HG03520 (cell line): ENCODE results near the gene KRT84.

Experiments
- ATAC-seq: cut with Tn5 transposase; IDR thresholded peaks from one replicate; pipeline ENCODE4 v1.9.1; 2021; ENCODE audit warnings: mild to moderate bottlenecking, moderate library complexity; ENCODE audit not compliant: unreplicated experiment

Gene KRT84

GRCh38 chr12:52362118-52362726, 23.2 kb downstream of the KRT84 start:
- no peak for ATAC-seq

DNA sequence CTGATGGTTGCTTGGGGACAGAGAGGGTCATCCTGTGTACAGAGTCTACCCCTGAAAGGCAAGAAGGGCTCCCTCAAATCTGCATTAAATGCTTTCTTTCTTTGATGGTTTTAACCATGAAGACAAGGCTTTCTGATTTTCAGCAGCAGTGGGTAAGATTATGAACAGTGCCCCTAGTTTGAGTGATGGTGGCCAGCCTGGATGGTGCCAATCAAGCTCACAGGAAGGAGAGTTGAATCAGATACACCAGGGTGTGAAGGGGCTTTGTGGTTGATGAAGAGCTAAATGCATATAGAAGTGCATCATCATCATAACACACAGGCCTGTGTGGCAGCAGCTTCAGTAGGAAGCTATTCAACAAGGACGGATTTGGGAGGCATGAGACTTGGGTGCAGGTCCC, 23.9 kb downstream of the KRT84 start:
- no peak for ATAC-seq

DNA sequence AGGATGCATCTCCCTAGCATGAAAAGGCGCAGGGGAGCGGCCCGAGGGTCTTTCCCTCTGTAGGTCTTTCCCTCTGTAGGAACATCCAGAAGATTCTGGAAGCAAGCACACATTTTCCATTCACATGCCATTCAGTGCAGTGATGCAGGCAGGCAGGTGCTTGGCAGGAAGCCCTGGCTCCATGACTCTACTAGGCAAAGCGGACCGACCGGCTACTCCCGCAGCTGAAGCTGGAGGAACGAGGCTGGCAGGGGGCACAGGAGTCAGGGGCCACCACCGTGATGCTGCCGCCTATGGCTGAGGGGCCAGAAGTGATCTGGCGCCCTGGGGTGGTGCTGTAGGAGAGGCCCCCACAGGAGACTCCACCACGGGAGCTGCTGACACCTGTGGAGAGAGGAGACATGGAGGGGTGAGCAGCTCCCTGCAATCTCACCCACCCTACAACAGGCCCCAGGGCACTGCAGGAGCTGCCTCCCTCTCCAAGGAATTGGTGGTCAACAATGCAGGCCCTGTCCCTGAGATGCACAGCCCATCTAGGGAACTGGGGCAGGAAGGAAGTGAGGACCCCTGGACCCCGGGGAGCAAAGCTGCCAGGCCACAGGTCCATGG, 24.7 kb downstream of the KRT84 start:
- no peak for ATAC-seq

- ATAC-seq, result no peak
These were observed 25.3 kb downstream of the KRT84 start for GRCh38 chr12:52360106-52360662.

DNA sequence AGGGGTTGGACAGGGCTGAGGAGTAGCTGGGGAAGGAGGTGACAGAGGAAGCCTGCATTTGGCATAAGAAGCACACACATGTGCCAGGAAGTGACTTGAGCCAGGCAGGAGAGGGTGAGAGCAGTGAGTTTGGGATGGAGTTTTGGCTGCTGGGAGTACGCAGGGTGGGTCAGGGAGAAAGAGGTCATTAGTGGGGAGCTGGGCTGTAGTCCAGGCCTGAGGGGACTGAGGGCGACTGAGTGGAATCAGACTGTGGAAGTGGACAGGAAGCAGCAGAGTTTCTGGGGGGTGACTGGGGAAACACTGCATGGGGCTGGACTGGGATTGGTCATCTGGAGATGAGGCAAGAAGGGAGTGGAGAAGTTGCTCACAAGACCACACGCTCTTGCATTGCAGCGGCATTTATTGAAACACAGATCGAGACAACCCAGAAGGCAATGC, 25.8 kb downstream of the KRT84 start:
- ATAC-seq, result no peak

DNA sequence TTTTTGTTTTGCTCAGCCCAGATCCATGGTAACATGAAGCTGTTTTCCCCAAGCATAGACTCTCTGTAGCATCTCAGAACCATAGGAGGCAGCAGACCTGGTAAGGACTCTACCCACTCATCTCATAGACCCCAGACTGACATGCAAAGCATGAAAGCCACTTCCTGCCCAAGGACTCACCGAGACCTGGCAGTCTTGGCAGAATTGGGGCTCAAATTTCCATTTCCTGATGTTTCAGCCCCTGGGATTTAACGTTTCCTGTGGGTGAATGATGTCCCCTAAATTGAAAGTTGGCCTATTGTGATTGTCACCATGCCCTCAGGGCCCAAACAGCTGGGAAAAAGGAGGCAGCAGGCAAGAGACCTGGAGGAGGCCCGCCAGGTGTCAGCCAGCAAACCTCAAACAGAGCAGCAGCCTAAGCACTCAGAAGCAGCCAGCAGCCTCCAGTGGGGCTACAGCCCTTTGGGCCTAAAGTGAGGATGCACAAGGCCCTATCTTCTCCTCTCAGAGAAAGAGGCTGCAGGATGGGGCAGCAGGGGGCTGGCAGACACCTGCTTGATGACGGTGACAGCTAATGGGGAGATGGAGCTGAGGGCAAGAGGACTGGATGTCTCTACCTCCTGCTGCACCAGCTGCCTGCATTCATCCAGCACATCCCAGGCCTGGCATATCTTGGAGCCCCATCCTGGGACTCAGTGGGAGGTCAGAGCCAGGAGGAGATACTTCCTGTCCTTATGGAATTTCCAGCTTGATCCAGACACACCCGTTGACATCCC, 26.7 kb downstream of the KRT84 start:
- ATAC-seq, result peak; percentile 91

DNA sequence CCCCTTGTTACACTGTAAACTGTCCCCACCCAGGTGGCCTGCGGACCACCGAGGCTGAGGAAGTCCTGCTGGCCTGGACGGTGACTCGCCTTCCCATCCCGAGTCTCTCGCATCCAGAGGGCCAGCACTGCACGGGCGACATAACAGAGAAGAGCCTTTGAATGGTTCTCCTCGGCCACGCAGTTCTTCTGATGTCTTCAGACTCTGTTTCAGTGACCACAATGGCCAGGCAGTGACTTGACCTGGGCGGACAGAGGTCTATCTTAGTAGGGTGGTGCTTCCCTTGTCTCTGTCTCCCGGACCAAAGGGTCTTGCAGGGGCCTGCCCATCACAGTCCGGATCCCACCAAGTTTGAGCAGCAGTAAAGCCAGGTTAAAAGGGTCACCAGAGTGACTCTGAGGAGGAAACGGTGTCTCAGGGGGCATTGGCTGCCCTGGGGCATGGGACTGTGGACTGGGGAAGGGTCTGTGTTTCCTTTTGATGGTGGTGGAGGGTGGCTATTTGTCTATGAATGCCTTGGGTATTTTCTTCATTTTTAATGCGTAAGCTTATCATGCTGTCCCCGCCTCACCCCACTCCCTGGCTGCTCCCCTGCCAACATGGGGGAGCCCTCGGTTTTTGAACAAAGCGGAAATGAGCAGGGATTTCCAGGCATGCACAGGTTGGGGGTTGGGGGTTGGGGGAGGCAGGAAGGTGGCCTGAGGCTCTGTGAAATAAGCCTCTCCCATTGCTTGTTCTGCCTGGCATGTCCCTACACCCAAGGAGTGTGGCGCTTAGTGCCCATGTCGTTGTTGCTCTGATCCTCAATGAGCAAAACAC, 28.5 kb downstream of the KRT84 start:
- ATAC-seq, result no peak

GRCh38 chr12:52356031-52356761, 29.3 kb downstream of the KRT84 start:
- ATAC-seq, result no peak

- no peak for ATAC-seq
These were observed 30.3 kb downstream of the KRT84 start for GRCh38 chr12:52355176-52355575.

DNA sequence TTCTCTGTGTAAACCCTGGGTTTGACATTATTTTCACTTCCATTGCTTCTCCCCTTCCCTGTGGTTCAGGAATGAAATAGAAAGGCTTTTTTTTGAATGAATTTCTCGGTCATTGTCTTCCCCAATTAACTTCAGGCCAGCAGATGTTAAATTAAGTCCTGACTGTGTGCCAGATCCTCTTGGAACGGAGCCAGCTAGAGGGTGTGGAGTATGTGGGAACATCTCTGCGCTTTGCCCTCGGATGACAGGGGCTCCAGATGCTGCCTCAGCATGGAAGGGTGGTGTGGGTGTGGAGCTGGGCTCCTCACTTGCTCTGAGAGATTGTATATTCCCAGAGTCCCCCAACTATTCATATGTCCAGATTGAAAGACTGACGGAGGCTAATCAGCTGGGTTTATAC, 31.3 kb downstream of the KRT84 start:
- no peak for ATAC-seq

DNA sequence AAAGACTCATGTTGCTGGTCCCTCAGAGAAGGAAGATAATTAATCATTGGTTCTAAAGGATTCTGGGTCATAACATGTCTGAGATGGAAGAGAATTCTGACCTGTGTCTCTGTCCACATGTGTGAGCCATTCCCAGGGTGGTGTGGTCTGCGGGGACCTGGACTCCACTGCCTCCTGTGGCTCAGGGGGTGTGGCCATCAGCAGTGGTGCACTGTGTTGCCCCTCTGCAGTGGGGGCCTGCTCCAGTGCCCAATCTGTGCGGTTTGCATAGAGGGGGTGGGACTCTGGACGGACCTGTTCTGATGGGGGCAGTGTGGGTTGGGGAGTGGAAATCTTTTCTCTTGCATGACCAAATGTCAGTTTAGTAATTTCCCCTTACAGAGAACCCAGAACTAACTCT, 31.7 kb downstream of the KRT84 start:
- no peak for ATAC-seq

- ATAC-seq, result no peak
These were observed 32.5 kb downstream of the KRT84 start for GRCh38 chr12:52352951-52353350.

DNA sequence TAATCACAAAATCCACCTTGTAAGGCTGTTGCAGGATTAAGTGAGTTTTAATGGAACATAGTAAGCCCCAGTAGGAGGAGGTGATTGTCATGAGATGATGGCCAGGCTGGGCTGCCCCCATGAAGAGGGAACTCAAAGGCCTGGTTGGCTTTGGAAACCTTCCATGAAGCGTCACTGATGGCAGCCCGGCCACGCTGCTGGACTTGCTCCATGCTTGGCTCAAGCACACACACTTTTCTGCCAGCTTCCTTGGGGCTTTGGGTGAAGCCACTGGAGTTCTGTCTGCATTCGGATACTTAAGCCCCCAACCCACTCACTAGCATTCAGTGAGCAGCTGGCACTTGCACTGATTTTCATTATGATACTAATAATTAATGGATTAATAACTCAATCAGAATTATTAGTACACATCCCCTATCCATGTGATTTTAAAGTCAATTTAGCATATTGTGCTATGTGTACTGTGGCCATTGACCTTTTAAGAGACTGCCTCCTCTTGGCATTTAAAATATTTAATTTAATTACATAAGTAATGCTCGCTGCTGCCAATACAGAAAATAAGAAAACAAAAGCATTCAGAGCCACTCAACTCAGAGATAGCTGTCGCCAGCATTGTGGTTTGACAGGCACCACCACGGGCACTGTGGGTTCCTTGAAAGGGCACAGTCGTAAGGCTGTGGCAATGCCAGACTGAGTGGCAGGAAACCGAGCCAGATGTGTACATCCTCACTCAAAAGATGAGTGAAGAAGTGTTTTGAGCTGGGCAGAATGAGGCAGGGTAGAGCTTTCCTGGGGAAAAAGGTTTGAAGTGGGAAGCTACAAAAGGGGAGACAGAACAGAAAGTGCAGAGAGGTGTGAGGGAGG, 34.0 kb downstream of the KRT84 start:
- ATAC-seq, result no peak

- ATAC-seq, result no peak
These were observed 34.7 kb downstream of the KRT84 start for GRCh38 chr12:52350786-52351185.

- no peak for ATAC-seq
These were observed 35.3 kb downstream of the KRT84 start for GRCh38 chr12:52350021-52350620.

DNA sequence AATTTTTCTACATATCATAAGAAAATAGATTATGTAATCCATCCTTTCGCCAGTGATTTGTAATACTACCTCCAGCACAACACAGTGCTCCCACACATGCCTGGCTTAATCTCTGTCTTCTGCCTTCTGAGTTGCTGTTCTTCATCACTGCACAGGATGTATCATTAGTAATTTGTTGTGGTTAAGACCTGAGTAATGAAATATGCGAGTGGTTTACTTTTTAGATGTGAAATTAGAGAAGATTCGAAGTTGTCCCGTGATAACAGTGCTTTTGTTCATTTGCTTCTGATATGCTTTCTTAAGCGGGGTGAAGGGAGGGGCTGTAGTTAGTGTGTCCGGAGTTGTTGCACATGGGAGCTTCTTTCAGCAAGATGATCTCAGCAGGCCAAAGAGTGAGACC, 36.3 kb downstream of the KRT84 start:
- ATAC-seq, result no peak

GRCh38 chr12:52347551-52348510, 37.6 kb downstream of the KRT84 start:
- no peak for ATAC-seq

- ATAC-seq, result no peak
These were observed 38.4 kb downstream of the KRT84 start for GRCh38 chr12:52347016-52347415.
